GM18498 (cell line): Measurements from ENCODE around the gene ANO6.

ENCODE experiments used
- ATAC-seq: cut with Tn5 transposase; IDR thresholded peaks from one replicate; pipeline ENCODE4 v1.9.1; 2021; ENCODE audit warnings: mild to moderate bottlenecking, moderate library complexity; ENCODE audit not compliant: unreplicated experiment

Gene ANO6

GRCh38 chr12:45337835-45338234, 121.9 kb downstream of the ANO6 start:
- no peak for ATAC-seq

GRCh38 chr12:45338272-45338671, 122.4 kb downstream of the ANO6 start:
- no peak for ATAC-seq

- ATAC-seq, result no peak
Measured at GRCh38 chr12:45339035-45339434, 123.1 kb downstream of the ANO6 start.

- ATAC-seq, result no peak
Measured at GRCh38 chr12:45342171-45342570, 126.3 kb downstream of the ANO6 start.

GRCh38 chr12:45342848-45343247, 127.0 kb downstream of the ANO6 start:
- ATAC-seq, result no peak

- no peak for ATAC-seq
Measured at GRCh38 chr12:45343269-45344051, 127.6 kb downstream of the ANO6 start.

DNA sequence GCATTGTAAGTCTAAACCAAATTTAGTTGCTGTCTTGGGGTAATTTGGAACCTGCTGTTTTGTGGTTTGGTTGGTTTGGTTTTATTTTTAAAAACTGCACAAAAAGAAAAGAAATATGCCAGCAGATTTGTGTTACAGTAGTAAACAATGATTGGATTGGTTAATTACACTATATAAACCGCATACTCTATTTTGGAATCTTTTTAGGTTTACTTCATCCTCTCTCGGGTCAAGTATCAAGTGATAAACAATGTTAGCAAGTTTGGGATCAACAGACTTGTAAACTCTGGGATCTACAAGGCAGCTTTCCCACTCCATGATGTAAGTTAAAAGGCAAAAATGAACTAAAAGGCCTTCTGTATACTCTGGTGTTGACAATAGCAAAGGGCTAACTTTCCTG, 132.4 kb downstream of the ANO6 start:
- no peak for ATAC-seq

DNA sequence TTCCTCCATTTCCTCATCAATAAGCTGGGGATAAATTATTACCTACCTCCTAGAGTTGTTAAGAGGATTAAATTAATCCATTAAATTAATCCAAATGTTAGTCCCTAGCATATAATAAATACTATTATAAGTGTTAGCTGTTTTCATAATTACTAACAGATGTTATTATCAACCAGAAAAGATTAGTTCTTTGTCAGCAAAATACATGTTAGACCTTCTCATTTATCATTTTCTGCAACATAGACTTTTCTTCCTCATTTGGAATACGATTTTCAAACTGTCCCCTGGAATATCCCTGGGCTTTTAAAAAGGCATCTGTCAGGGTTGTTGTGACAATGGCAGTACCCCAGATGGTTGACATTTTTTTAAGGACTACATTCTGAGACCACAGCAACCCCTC, 133.1 kb downstream of the ANO6 start:
- no peak for ATAC-seq

- no peak for ATAC-seq
Measured at GRCh38 chr12:45349916-45350315, 134.0 kb downstream of the ANO6 start.

- no peak for ATAC-seq
Measured at GRCh38 chr12:45350861-45351260, 135.0 kb downstream of the ANO6 start.

- ATAC-seq, result no peak
Measured at GRCh38 chr12:45351921-45352670, 136.2 kb downstream of the ANO6 start.

- ATAC-seq, result no peak
Measured at GRCh38 chr12:45353944-45354343, 138.0 kb downstream of the ANO6 start.

- ATAC-seq, result peak; percentile 95
Measured at GRCh38 chr12:45354399-45354798, 138.5 kb downstream of the ANO6 start.

DNA sequence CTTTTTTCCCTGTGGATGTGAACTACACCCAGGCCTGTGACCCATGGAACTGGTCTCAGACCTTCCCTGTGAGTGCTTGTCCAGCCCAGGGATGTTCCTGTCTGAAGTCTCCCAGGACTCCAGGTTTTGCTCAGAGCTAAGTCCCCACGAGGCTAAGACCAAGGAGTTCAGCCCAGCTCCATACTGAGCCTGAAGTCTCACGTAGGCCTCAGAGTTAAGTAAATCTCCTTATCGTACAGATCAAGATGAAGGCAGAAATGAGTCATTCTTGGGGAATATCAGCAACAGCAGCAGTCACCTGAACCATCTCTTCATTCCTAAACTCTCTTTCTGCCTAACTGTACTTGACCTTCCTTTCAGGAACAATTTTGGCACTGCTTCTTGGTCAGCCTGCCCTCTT, 139.8 kb downstream of the ANO6 start:
- no peak for ATAC-seq

DNA sequence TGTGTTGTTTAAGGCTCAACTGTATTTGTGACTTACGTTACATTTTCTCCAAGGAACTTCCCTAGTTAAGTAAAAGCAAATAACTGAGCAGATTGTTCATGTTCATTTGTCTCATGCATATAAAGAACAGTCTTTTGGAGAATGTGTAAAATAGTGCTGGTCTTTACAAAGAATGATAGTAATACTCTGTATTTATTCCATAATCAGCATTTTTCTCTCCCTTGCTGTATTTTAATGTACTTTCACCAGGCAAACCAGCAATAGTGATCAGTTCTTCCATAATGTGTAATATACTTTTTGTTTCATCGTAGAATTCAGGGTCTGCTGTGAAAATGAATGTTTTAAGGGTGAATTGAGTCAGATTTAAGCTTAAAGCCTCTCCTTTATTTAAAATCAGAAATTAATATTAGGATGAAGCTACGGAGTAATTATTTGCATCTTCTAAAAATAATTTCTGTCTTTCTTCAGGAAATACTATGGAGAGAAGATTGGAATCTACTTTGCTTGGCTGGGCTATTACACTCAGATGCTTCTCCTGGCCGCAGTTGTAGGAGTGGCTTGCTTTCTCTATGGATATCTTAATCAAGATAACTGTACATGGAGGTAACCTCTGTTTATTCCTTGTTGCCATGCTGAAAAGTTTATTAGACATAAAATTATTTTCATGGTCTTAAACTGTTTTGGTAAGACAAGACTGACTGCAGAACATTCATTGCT, 141.1 kb downstream of the ANO6 start:
- no peak for ATAC-seq

- ATAC-seq, result no peak
Measured at GRCh38 chr12:45357539-45358417, 141.9 kb downstream of the ANO6 start.

- no peak for ATAC-seq
Measured at GRCh38 chr12:45362291-45362690, 146.4 kb downstream of the ANO6 start.

DNA sequence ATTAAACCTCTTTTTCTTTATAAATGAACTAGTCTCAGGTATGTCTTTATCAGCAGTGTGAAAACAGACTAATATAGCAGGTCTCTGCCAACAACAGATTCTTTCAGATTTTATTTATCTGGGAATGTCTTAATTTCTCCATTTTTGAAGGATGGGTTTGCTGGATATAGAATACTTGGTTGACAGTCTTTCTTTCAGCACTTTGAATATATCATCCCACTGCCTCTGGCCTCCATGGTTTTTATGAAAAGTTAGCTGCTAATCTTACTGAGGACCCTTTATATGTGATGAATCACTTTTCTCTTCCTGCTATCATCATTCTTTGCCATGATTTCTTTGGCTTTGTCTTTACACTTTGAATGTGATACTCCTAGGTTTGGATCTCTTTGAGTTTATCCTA, 148.0 kb downstream of the ANO6 start:
- no peak for ATAC-seq

GRCh38 chr12:45368841-45369489, 153.1 kb downstream of the ANO6 start:
- ATAC-seq, result no peak

DNA sequence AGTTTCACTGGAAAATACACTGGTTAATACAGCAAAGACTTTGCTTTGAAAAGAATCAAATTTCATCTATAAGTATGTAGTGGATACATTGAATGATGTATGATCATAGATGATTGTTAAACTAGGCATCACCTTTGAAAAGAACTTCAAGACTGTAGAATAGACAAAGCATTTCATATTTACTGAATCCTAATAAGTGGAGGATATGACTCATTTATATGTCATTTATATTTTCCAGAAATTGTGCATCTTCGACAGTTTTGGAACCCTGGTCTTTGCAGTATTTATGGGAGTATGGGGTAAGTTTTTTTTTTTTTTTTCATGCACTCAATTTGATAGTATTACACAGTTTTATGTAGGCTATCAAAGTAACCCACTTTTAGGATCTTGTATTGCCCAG, 161.9 kb downstream of the ANO6 start:
- ATAC-seq, result no peak
